Renal cortex interstitium (tissue), 11 donors: ENCODE data around the gene MED27. TPM values are rescaled to one million over a fixed set of nuclear protein-coding genes. Genes with fewer than 3 reads are reported as not detected.

ENCODE experiments used
- DNase-seq, 11 donors: peaks; one replicate each; pipeline ENCODE4 v3.0.0-alpha.2; 2013; ENCODE audit warnings: low read depth in 9 of 11, low spot score in 4 of 11; ENCODE audit errors: extremely low read depth in 1 of 11
- polyA plus RNA-seq, 3 donors: library from polyadenylated mRNA; unstranded; fragments of 120-200 nt; gene quantifications; one replicate each; pipeline ENCODE4 v1.2.1, GENCODE V29; 2013; ENCODE audit not compliant: insufficient read length in 3 of 3

Gene MED27
- polyA plus RNA-seq, 3 donors = 18.5 to 24.7 (median 22.4) TPM

GRCh38 chr9:132055756-132056155 lies 23.9 kb downstream of the MED27 start:
- DNase-seq = no peak

GRCh38 chr9:132054024-132054423 lies 25.6 kb downstream of the MED27 start:
- DNase-seq = no peak

GRCh38 chr9:132049900-132050299 lies 29.8 kb downstream of the MED27 start:
- no peak for DNase-seq

- no peak for DNase-seq
These were observed 30.3 kb downstream of the MED27 start for GRCh38 chr9:132049323-132049882.

- DNase-seq = no peak
These were observed 31.5 kb downstream of the MED27 start for GRCh38 chr9:132048201-132048600.

GRCh38 chr9:132046456-132046855 lies 33.2 kb downstream of the MED27 start:
- no peak for DNase-seq

GRCh38 chr9:132044176-132044875 lies 35.3 kb downstream of the MED27 start:
- no peak for DNase-seq

GRCh38 chr9:132043708-132044107 lies 36.0 kb downstream of the MED27 start:
- no peak for DNase-seq

GRCh38 chr9:132042324-132042723 lies 37.3 kb downstream of the MED27 start:
- DNase-seq = no peak

- DNase-seq = no peak
These were observed 37.9 kb downstream of the MED27 start for GRCh38 chr9:132041798-132042197.

GRCh38 chr9:132040808-132041207 lies 38.9 kb downstream of the MED27 start:
- DNase-seq = no peak

- DNase-seq = no peak
These were observed 39.4 kb downstream of the MED27 start for GRCh38 chr9:132040246-132040645.

- DNase-seq = no peak
These were observed 40.4 kb downstream of the MED27 start for GRCh38 chr9:132039284-132039683.

- no peak for DNase-seq
These were observed 42.2 kb downstream of the MED27 start for GRCh38 chr9:132037458-132037857.

- DNase-seq = no peak
These were observed 43.1 kb downstream of the MED27 start for GRCh38 chr9:132036521-132036920.

GRCh38 chr9:132035679-132036078 lies 44.0 kb downstream of the MED27 start:
- no peak for DNase-seq

GRCh38 chr9:132032238-132032950 lies 47.3 kb downstream of the MED27 start:
- no peak for DNase-seq

GRCh38 chr9:132031467-132032237 lies 48.0 kb downstream of the MED27 start:
- DNase-seq = peak in 2 of 11 donors; percentile 16 to 30

- no peak for DNase-seq
These were observed 48.9 kb downstream of the MED27 start for GRCh38 chr9:132030626-132031325.
